ENCODE results near the gene RNF187.

The RNF187 gene

DNA sequence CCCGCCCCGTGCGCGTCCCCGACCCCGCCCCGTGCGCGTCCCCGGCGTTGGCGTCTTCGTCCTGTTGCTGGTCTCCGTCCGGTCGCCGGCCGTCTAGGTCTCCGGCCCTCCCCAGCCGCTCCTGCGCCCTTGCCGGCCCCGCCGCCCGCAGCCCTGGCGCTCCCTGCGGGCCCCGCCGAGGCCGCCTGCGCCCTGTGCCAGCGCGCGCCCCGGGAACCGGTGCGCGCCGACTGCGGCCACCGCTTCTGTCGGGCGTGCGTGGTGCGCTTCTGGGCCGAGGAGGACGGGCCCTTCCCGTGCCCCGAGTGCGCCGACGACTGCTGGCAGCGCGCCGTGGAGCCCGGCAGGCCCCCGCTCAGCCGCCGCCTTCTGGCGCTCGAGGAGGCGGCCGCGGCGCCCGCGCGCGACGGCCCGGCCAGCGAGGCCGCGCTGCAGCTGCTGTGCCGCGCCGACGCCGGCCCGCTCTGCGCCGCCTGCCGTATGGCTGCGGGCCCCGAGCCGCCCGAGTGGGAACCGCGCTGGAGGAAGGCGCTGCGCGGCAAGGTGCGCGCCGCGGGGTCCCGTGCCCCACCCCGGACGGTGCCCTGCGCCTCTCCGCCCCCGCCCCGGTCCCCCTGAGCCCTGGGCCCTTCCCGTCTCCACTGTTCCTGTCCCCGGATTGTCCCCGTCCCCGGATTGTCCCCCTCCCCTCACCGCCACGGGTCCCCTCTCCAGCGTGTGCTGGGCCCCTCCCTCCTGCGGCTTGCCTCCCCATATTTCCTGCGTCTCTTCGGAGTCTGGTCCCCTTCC is at the start of gene RNF187:
RNF187 (plus strand) TSS at position 47 of the 789 bp plus-strand sequence.
- Mint-ChIP-seq H3K27ac (peak within 1 kb of the TSS; percentile 99 to 100), H3K27me3 (peaks cover 6% of the 10 kb centered on the region), H3K9me3 (no peaks in the 10 kb centered on the region), H3K4me3 (peak within 1 kb of the TSS; percentile 98 to 100), H3K4me1 (peaks cover 61% of the 10 kb centered on the region)
- DNase-seq (peak in 1 of 2 donors; percentile 68), ATAC-seq (peak; percentile 59)

DNA sequence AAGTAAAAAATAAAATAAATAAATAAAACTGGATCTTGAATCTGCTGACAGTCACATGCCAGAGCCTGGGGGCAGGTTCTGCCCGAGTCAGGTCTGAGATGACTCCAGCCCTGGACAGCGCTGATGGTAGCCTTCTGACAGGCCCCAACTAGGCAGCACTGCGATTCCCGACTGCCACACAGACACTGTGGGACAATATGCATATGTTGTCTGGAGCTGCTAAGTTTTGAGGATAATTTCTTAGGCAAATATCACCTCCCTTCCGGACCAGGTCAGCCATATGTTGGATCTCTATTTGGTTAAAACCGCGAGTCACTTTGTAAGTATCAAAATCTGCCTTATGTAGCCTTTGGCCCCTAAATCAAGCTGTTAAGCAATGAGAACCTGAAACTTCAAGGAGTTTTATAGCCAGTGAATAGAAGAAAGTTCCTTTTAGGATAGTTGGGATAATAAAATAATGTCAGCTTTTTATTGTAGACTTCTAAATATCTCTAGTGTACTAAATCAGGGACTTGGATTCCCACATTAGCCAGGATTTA is 49.7 kb upstream of the RNF187 start:
- Mint-ChIP-seq H3K27me3 (peaks cover 80% of the 10 kb centered on the region), H3K9me3 (no peaks in the 10 kb centered on the region), H3K4me3 (no peak overlapping the region), H3K27ac (no peak overlapping the region), H3K4me1 (no peaks in the 10 kb centered on the region)
- no peak for ATAC-seq
- DNase-seq, result no peak

DNA sequence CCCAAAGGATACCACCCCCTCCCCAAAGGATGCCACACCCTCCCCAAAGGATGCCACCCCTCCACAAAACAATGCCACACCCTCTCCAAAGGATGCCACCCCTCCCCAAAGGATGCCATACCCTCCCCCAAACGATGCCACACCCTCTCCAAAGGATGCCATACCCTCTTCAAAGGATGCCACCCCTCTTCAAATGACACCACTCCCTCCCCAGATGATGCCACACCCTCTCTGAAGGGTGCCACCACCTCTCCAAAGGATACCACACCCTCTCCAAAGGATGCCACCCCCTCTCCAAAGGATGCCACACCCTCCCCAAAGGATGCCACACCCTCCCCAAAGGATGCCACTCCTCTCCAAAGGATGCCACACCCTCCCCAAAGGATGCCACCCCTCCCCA is 48.9 kb upstream of the RNF187 start:
- DNase-seq (no peak), ATAC-seq (no peak)
- Mint-ChIP-seq H3K4me1 (no peaks in the 10 kb centered on the region), H3K4me3 (no peak overlapping the region), H3K27ac (no peak overlapping the region), H3K27me3 (peaks cover 72% of the 10 kb centered on the region), H3K9me3 (no peaks in the 10 kb centered on the region)

DNA sequence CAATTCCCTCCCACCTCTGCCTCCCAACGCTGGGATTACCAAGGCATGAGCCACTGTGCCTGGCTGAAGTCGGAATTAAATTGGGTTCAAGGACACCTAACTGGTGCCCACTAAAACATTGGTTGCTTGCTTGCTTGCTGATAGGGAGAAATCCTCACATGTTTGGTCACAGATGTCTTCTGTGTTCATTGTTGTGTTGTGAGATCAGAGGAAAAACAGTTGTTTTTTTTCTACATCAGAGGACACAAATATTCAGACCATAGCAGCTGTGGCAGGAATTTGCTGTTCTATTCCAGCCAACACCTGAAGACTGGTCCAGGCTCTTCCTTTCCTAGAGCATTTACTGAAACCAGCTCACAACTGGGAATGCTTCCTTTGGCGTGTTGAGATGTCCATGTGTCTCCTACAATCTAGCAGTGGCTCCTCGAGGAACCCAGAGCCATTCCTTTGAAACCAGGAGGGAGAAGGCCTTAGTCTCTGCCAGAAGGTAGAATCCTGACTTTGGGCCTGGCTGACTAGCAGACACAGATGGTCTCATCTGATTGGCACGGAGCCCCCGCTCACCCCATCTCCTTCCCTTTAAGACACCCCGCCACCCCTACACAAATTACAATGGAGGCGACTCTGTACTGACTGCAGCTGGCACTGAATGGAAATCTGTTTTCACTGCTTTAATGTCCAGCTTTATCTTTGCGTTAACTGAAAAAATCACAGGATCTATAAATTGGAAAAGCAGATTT is 46.3 kb upstream of the RNF187 start:
- no peak overlapping the region for H3K4me3 Mint-ChIP-seq
- H3K9me3 Mint-ChIP-seq, result no peaks in the 10 kb centered on the region
- H3K4me1 Mint-ChIP-seq, result peaks cover 11% of the 10 kb centered on the region
- peaks cover 76% of the 10 kb centered on the region for H3K27me3 Mint-ChIP-seq
- ATAC-seq (no peak), DNase-seq (no peak)
- no peak overlapping the region for H3K27ac Mint-ChIP-seq

DNA sequence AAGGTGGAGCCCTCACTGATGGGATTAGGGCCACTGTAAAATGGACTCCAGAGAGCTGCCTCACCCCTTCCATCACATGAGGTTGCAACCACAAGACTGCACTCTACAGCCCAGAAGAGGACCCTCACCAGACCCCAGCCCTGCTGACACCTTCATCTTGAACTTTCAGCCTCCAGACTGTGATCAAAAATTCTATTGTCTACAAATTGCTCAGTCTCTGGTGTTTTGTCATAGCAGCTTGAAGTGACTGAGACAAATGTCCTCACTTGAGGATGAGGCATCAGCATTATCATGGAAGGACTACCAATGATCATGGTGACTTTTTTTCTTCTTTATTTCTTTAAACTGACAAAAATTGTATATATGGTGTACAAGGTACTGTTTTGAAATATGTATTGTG is 43.8 kb upstream of the RNF187 start:
- no peaks in the 10 kb centered on the region for H3K9me3 Mint-ChIP-seq
- H3K4me1 Mint-ChIP-seq, result peaks cover 22% of the 10 kb centered on the region
- ATAC-seq (no peak), DNase-seq (no peak)
- H3K4me3 Mint-ChIP-seq, result no peak overlapping the region
- no peak overlapping the region for H3K27ac Mint-ChIP-seq
- peaks cover 79% of the 10 kb centered on the region for H3K27me3 Mint-ChIP-seq

DNA sequence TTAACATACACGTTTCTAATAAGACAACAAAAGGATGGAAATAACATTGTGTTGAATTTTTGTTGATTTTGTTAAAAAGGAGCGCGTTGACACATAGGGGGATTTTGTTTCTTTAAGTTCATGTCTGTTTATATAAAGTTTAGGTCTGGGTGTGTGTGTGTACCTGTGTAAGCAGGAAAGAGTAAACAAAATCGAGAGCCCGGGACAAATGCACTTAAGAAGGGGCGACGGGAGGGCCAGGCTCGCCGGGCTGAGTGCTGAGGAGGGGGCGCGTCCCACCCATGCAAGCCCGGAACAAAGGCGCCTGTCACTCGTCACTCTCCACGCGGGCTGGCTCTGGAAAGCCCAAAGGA is 41.7 kb upstream of the RNF187 start:
- ATAC-seq (peak; percentile 25), DNase-seq (no peak)
- peak overlapping the region in 1 of 2 donors; percentile 83 for H3K27ac Mint-ChIP-seq
- no peaks in the 10 kb centered on the region for H3K9me3 Mint-ChIP-seq
- H3K4me3 Mint-ChIP-seq, result peak overlapping the region; percentile 80 to 87
- H3K4me1 Mint-ChIP-seq, result peaks cover 34% of the 10 kb centered on the region
- peaks cover 65% of the 10 kb centered on the region for H3K27me3 Mint-ChIP-seq

DNA sequence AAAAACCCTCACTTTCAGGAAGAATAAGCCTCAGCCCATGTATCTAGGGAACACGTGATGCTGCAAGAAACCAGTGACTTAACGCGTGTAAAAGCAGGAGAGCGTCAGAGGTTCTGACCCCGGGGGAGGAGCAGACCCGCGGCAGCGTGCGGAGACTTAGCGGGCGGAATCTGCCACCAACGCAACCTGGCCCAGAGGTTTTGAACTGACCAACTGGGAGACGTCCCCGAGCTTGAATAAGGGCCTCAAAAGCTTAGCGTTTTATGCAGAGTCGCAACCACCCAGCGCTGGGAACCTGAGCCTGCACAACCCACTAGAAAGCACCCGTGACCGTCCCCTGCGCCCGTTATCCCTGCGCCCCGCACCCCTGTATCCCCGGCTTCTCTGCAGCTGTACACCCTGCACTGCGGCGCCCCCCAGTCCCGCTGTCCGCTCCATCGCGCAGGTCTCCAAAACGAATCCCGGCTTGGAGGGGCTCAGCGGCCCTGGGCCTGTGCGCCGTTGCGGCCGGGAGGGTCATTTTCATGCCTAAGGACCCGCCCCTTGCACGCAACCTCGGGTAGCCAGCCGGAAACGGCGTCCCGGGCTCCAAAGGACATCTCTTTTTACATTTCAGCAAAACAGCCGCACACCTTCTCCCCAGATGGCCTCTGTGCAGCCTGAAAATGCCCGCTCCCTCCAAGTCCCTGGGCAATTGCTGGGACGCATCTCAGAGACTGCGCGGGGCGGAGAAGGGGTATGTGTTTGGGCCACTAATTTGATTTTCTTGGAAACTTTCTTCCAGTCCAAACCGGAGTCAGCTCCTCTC is 41.1 kb upstream of the RNF187 start:
- peak overlapping the region in 1 of 2 donors; percentile 83 for H3K27ac Mint-ChIP-seq
- H3K4me1 Mint-ChIP-seq, result peaks cover 34% of the 10 kb centered on the region
- ATAC-seq (peak; percentile 88), DNase-seq (peak; percentile 24 to 40)
- peaks cover 60% of the 10 kb centered on the region for H3K27me3 Mint-ChIP-seq
- H3K4me3 Mint-ChIP-seq, result peak overlapping the region; percentile 80 to 87
- H3K9me3 Mint-ChIP-seq, result no peaks in the 10 kb centered on the region

DNA sequence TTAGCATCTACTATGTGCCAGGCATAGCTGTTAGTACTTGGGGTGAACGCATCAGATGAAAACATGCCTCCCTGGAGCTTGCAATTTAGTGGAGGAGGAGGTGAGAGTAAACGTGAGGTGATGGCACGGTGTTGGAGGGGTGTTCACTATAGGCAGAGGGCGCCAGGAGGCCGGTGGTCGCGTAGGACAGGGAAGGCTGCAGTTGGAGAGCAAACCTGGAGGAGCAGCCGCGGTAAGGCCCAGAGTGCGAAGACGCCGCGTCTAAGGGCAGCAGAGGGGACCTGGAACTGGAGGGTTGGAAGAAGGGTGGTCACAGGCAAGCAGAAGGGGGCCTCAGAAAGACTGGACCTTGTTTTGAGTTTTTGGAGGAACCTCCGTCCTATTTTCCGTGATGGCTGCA is 40.3 kb upstream of the RNF187 start:
- peaks cover 34% of the 10 kb centered on the region for H3K4me1 Mint-ChIP-seq
- H3K27ac Mint-ChIP-seq, result no peak overlapping the region
- peaks cover 53% of the 10 kb centered on the region for H3K27me3 Mint-ChIP-seq
- ATAC-seq, result no peak
- no peak for DNase-seq
- no peaks in the 10 kb centered on the region for H3K9me3 Mint-ChIP-seq
- no peak overlapping the region for H3K4me3 Mint-ChIP-seq

DNA sequence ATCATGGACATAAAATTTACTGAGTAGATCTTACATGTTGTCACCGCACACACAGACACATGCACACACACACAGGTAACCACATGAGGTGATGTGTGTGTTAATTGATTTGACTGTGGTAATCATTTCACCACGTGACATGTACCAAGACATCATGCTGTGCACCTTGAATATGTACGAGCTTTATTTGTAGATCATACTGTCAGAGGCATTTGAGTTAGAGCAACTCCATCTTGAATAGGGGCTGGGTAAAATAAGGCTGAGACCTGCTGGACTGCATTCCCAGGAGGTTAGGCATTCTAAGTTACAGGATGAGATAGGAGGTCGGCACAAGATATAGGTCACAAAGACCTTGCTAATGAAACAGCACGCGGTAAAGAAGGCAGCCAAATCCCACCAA is 38.8 kb upstream of the RNF187 start:
- peaks cover 51% of the 10 kb centered on the region for H3K27me3 Mint-ChIP-seq
- no peak for DNase-seq
- H3K4me1 Mint-ChIP-seq, result peaks cover 39% of the 10 kb centered on the region
- H3K27ac Mint-ChIP-seq, result no peak overlapping the region
- no peak overlapping the region for H3K4me3 Mint-ChIP-seq
- ATAC-seq, result no peak
- H3K9me3 Mint-ChIP-seq, result no peaks in the 10 kb centered on the region

DNA sequence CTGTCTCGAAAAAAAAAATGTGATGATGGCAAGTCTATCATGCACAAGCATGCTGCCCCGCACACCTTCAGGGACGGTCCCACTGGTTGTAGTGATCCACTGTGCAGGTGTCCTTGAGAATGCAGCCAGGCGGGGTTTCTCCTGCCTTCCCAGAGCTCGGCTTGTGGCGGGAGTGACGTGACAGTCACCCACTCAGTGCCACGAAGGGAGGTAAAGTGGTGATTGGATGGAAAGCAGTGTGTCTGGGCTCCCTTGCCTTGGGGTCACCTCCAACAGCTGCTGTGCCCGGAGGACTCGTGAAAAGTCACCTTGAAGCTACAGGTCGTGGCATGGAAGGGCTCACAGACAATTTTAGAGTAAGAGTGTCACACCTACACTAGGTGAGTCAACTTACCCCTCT is 37.0 kb upstream of the RNF187 start:
- no peaks in the 10 kb centered on the region for H3K9me3 Mint-ChIP-seq

DNA sequence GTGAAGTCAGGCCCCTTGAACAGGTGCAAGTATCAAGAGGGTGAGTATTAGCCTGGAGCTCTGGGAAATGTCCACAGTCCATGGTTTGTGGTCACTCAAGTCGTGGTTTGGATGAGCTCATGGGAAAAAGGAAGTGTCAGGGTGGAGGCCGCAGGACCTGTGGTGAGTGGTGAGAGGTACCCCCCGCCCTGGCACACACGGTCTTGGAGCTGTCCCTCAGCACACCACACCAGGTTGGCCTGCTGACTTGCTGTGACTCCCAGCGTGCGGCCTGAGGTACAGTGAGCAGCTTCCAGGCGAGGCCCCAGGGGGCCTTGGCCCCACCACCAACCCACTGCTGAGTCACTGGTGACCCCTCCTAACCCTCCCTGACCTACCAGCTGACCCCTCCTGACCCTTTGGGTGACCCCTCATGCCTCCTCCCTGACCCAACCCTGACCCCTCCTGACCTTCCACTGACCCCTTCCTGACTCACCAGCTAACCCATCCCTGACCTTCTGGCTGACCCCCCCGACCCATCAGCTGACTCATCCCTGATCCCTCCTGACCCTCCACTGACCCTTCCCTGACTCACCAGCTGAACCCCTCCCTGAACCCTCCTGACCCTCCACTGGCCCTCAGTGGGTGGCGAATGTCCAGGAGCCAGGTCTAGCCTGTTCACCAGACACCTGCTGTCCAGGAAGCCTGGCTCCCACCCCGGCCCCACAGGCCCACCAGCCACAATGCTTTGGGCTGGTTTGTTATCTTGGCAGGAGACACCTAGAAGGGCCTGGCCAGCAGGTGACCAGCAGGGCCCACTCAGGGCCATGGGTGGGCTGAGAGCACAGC is 34.8 kb upstream of the RNF187 start:
- ATAC-seq (no peak), DNase-seq (no peak)
- H3K4me1 Mint-ChIP-seq, result peaks cover 44% of the 10 kb centered on the region
- H3K27me3 Mint-ChIP-seq, result peaks cover 15% of the 10 kb centered on the region
- H3K4me3 Mint-ChIP-seq, result no peak overlapping the region
- no peak overlapping the region for H3K27ac Mint-ChIP-seq
- H3K9me3 Mint-ChIP-seq, result no peaks in the 10 kb centered on the region

More for the DNA sequence above, 37.0 kb upstream of the RNF187 start:
- H3K4me3 Mint-ChIP-seq, result no peak overlapping the region
- H3K27me3 Mint-ChIP-seq, result peaks cover 33% of the 10 kb centered on the region
- DNase-seq (no peak), ATAC-seq (no peak)
- H3K4me1 Mint-ChIP-seq, result peaks cover 49% of the 10 kb centered on the region
- no peak overlapping the region for H3K27ac Mint-ChIP-seq

DNA sequence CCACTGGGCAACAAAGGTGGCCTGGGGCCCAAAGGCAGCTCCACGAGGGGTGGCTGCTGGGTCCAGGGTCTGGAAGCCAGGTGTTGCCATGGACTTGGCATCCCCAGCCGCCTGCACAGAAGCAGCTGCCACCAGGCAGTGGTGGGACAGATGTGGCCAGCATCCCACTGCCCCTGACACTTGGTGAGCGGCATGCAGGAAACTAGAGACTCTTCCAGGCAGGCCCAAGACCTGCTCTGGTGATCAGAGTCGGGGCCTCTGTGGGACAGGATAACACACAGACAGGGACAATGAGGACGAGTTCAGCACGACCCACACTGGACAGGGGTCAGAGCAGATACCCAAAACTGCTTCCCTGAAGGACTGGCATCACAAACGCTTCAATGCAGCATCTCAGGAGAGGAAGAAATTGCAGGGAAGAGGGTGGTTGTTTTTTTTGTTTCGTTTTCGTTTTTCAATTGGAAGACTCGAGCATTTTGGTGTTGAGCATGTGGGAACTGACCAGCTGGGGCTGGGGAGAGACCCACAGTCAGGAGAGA is 34.1 kb upstream of the RNF187 start:
- Mint-ChIP-seq H3K9me3 (no peaks in the 10 kb centered on the region), H3K27me3 (peaks cover 13% of the 10 kb centered on the region), H3K4me1 (peaks cover 51% of the 10 kb centered on the region), H3K27ac (peak overlapping the region in 1 of 2 donors; percentile 20), H3K4me3 (no peak overlapping the region)
- ATAC-seq, result no peak
- no peak for DNase-seq

DNA sequence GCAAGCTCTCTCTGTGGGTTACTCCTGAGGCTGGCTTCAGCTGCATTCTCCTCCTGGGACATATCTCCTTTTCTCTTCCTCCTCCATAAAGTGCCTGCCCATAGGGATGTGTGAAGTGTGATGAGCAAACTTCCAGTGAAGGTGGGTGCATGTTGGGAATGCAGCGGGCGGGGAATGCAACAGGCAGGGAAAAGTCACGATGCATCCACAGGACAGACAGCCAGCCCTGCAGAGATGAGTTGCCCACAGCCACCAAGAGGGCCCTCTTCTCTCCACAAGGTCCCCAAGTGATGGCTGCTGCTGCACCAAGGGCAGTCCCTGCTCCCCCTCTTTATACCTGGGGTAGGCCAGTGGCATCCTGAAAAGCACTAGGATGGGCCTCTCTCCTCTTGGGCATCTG is 33.6 kb upstream of the RNF187 start:
- DNase-seq (no peak), ATAC-seq (no peak)
- Mint-ChIP-seq H3K4me3 (no peak overlapping the region), H3K4me1 (peaks cover 56% of the 10 kb centered on the region), H3K27me3 (peaks cover 8% of the 10 kb centered on the region), H3K27ac (peak overlapping the region in 1 of 2 donors; percentile 20), H3K9me3 (no peaks in the 10 kb centered on the region)

DNA sequence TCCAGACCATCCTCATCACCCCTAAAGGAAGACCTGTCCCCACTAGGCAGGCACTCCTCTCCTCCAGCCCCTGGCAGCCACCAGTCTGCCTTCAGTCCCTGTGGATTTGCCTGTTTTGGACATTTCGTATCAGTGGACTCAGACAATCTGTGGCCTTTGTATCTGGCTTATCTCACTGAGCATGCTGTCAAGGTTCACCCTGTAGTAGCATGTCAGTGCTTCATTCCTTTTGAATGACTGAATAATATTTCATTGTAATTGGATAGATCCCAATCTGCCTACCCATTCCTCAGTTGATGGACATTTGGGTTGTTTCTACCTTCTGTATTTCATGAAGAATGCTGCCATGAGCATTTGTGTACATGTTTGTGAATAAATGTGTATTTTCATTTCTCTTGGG is 32.9 kb upstream of the RNF187 start:
- H3K4me3 Mint-ChIP-seq, result no peak overlapping the region
- H3K27me3 Mint-ChIP-seq, result peaks cover 7% of the 10 kb centered on the region
- H3K9me3 Mint-ChIP-seq, result no peaks in the 10 kb centered on the region
- no peak overlapping the region for H3K27ac Mint-ChIP-seq
- DNase-seq, result no peak
- no peak for ATAC-seq
- peaks cover 55% of the 10 kb centered on the region for H3K4me1 Mint-ChIP-seq

Data from stimulated activated naive CD8-positive, alpha-beta T cell treated with anti-CD3 and anti-CD28 coated beads, Interleukin-15, amount 100 ng/mL, for 72 hours (primary cell).